A673 (cell line): ENCODE results near the gene DPEP3. TPM values are rescaled to one million over a fixed set of nuclear protein-coding genes. Genes with fewer than 3 reads are reported as not detected.

ENCODE experiments used
- BruUV-seq: library from RNA; stranded (reverse); fragments of 400-500 nt; replicated peaks from 2 replicates; lab custom pipeline; 2021; lab: Mats Ljungman, UMichigan
- CTCF ChIA-PET: fragments of 300-600 bp; sonication (Branson Sonifier 250); formaldehyde crosslinking; loops from one replicate; lab custom pipeline; 2022; ENCODE audit warnings: antibody characterized with exemption; lab: Charles Lee
- POLR2A ChIA-PET: fragments of 300-600 bp; sonication (Branson Sonifier 250); formaldehyde crosslinking; loops from one replicate; lab custom pipeline; 2022; ENCODE audit warnings: antibody characterized with exemption; ENCODE audit not compliant: low non-redundant PET; lab: Charles Lee
- DNase-seq: peaks from one replicate; pipeline ENCODE4 v3.0.0-alpha.2; 2015; ENCODE audit warnings: low spot score
- H3K27ac ChIP-seq: fragments of 200-600 bp; sonication (generic); 2 replicates; pipeline ENCODE4 v1.5.1; 2016; ENCODE audit warnings: mixed run types, low read depth, mild to moderate bottlenecking, mixed read lengths, antibody characterized with exemption, low read length; ENCODE audit not compliant: poor library complexity, severe bottlenecking
- H3K27me3 ChIP-seq: fragments of 200-600 bp; sonication (generic); replicated peaks from 2 replicates; pipeline ENCODE4 v1.6.1; 2017; ENCODE audit warnings: mixed run types, low read depth, mild to moderate bottlenecking, mixed read lengths, antibody characterized with exemption, low read length; ENCODE audit not compliant: insufficient read depth, poor library complexity
- H3K36me3 ChIP-seq: fragments of 200-600 bp; sonication (generic); 2 replicates; pipeline ENCODE4 v1.6.1; 2016; ENCODE audit warnings: mixed run types, mild to moderate bottlenecking, mixed read lengths, antibody characterized with exemption, low read length; ENCODE audit not compliant: insufficient read depth, poor library complexity, severe bottlenecking
- H3K4me1 ChIP-seq: fragments of 200-600 bp; sonication (generic); 2 replicates; pipeline ENCODE4 v1.6.1; 2017; ENCODE audit warnings: mixed run types, mild to moderate bottlenecking, mixed read lengths, antibody characterized with exemption, low read length; ENCODE audit not compliant: insufficient read depth, poor library complexity, severe bottlenecking
- H3K4me3 ChIP-seq: fragments of 200-600 bp; sonication (generic); 2 replicates; pipeline ENCODE4 v1.5.1; 2016; ENCODE audit warnings: low read depth, mixed run types, mild to moderate bottlenecking, mixed read lengths, low read length; ENCODE audit not compliant: poor library complexity, severe bottlenecking
- H3K9me3 ChIP-seq: fragments of 200-600 bp; sonication (generic); 2 replicates; pipeline ENCODE4 v1.6.1; 2016; ENCODE audit warnings: mixed run types, low read depth, mild to moderate bottlenecking, mixed read lengths, antibody characterized with exemption, low read length; ENCODE audit not compliant: poor library complexity, severe bottlenecking
- CTCF ChIP-seq: fragments of 300-800, 200-600 bp; sonication (generic); conservative IDR thresholded peaks from 2 replicates; pipeline ENCODE4 v1.5.1; 2017; ENCODE audit warnings: low read depth, mild to moderate bottlenecking, antibody characterized with exemption, low read length, moderate library complexity, mixed read lengths
- EZH2 ChIP-seq: fragments of 200-600 bp; sonication (generic); IDR thresholded peaks from 2 replicates; pipeline ENCODE4 v1.6.1; 2017; ENCODE audit warnings: borderline replicate concordance, low read depth, mild to moderate bottlenecking, mixed read lengths, antibody characterized with exemption, low read length; ENCODE audit not compliant: poor library complexity, severe bottlenecking
- intact Hi-C: fragments of 100-400 bp; cut with micrococcal nuclease; formaldehyde crosslinking; loops from one replicate; pipeline ENCODE4 v1.10.0; 2022; ENCODE audit not compliant: unreplicated experiment
- total RNA-seq: library from RNA; stranded (reverse); gene quantifications from 2 replicates; pipeline ENCODE4 v1.2.3, GENCODE V29; 2021

The DPEP3 gene
- total RNA-seq, 1 experiment from 2014 or later = not detected

- TF ChIP-seq EZH2 (no peak), CTCF (no peak)
- Histone ChIP-seq H3K27ac (no peak overlapping the region), H3K4me3 (no peak overlapping the region), H3K9me3 (no peaks in the 10 kb centered on the region), H3K36me3 (no peaks in the 10 kb centered on the region), H3K4me1 (no peaks in the 10 kb centered on the region), H3K27me3 (no peaks in the 10 kb centered on the region)
- no peak for DNase-seq
- POLR2A ChIA-PET = no interaction called here
- no TSS peak for BruUV-seq
- CTCF ChIA-PET = interaction anchor here (0.6 kb wide), 1 partner anchor 252 kb away, joined by 4 read pairs; no protein-coding TSS in a partner anchor
- intact Hi-C loops = no loop called here
Observed at GRCh38 chr16:67982011-67982696, 1.9 kb upstream of the DPEP3 start.

GRCh38 chr16:67977469-67978227 is 2.7 kb downstream of the DPEP3 start:
- ChIA-PET POLR2A (no interaction called here), CTCF (no interaction called here)
- intact Hi-C loops = no loop called here

GRCh38 chr16:67977005-67977404 is 3.3 kb downstream of the DPEP3 start:
- TF ChIP-seq CTCF (no peak), EZH2 (no peak)
- POLR2A ChIA-PET = no interaction called here
- Histone ChIP-seq H3K4me1 (no peaks in the 10 kb centered on the region), H3K27me3 (no peaks in the 10 kb centered on the region), H3K27ac (no peak overlapping the region), H3K4me3 (no peak overlapping the region), H3K36me3 (no peaks in the 10 kb centered on the region), H3K9me3 (no peaks in the 10 kb centered on the region)
- DNase-seq = no peak
- intact Hi-C loops = no loop called here
- CTCF ChIA-PET = no interaction called here
- BruUV-seq = no TSS peak

More at GRCh38 chr16:67977469-67978227, 2.7 kb downstream of the DPEP3 start:
- H3K27me3 ChIP-seq = no peaks in the 10 kb centered on the region
- no peak overlapping the region for H3K27ac ChIP-seq
- no peak for DNase-seq
- TF ChIP-seq EZH2 (no peak), CTCF (no peak)
- no peak overlapping the region for H3K4me3 ChIP-seq
- H3K9me3 ChIP-seq = no peaks in the 10 kb centered on the region
- no TSS peak for BruUV-seq
- no peaks in the 10 kb centered on the region for H3K4me1 ChIP-seq
- H3K36me3 ChIP-seq = no peaks in the 10 kb centered on the region
